Uterus (tissue), 2 donors: ENCODE results near the gene ARHGAP44.

Experiments
- POLR2A ChIP-seq, 2 donors: fragments of 450-650 bp; IDR thresholded peaks; one replicate each; pipeline ENCODE4 v1.6.1; 2016; ENCODE audit warnings: antibody characterized with exemption in 2 of 2, mild to moderate bottlenecking in 1 of 2, moderate library complexity in 1 of 2
- TF ChIP-seq, protein P1 (sequence below), 4 experiments: fragments of 200-600 bp in 2 of 4; fragments of 450-650 bp in 2 of 4; sonication (generic) in 2 of 4; IDR thresholded peaks; one replicate each; pipeline ENCODE4 v1.5.1; 2016 to 2019; ENCODE audit warnings: antibody characterized with exemption in 4 of 4, mild to moderate bottlenecking in 2 of 4, moderate library complexity in 1 of 4

DNA sequence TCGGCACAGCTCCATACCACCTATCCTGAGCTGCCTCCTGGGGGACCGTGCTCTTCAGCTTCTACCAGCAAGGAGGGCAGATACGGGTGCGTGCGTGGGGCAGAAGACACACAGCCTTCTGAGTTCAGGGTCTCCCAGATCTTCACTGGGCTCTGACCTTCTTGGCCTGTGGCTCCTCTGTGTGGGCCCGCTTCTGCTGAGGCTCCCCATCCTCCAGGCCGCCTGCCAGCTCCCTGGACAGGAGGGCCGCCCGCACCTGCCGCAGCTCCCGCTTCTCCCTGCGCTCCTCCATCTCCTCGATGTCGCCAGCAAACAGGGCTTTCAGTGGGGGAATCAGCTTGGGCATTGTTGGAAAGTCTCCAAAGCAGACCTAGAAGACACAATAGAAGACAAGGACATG is 203.4 kb downstream of the ARHGAP44 start:
- no peak for TF ChIP-seq POLR2A (IDR thresholded peaks at IDR 0.05)
- TF ChIP-seq, protein P1, sequence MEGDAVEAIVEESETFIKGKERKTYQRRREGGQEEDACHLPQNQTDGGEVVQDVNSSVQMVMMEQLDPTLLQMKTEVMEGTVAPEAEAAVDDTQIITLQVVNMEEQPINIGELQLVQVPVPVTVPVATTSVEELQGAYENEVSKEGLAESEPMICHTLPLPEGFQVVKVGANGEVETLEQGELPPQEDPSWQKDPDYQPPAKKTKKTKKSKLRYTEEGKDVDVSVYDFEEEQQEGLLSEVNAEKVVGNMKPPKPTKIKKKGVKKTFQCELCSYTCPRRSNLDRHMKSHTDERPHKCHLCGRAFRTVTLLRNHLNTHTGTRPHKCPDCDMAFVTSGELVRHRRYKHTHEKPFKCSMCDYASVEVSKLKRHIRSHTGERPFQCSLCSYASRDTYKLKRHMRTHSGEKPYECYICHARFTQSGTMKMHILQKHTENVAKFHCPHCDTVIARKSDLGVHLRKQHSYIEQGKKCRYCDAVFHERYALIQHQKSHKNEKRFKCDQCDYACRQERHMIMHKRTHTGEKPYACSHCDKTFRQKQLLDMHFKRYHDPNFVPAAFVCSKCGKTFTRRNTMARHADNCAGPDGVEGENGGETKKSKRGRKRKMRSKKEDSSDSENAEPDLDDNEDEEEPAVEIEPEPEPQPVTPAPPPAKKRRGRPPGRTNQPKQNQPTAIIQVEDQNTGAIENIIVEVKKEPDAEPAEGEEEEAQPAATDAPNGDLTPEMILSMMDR (IDR thresholded peaks at IDR 0.05), result no peak
